CD4-positive, alpha-beta T cell treated with Interleukin-15 for 4 hours (primary cell): ENCODE measurements around the gene DIRAS2.
"Not testable (repeated sequence)": the region's sequence is repeated elsewhere in the genome, so short reads cannot be mapped to it uniquely, and the experiment has no call there.

Experiments
- DNase-seq: peaks from one replicate; pipeline ENCODE4 v3.0.0-alpha.2; 2020; ENCODE audit warnings: low spot score

DIRAS2 gene, protein sequence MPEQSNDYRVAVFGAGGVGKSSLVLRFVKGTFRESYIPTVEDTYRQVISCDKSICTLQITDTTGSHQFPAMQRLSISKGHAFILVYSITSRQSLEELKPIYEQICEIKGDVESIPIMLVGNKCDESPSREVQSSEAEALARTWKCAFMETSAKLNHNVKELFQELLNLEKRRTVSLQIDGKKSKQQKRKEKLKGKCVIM

DNA sequence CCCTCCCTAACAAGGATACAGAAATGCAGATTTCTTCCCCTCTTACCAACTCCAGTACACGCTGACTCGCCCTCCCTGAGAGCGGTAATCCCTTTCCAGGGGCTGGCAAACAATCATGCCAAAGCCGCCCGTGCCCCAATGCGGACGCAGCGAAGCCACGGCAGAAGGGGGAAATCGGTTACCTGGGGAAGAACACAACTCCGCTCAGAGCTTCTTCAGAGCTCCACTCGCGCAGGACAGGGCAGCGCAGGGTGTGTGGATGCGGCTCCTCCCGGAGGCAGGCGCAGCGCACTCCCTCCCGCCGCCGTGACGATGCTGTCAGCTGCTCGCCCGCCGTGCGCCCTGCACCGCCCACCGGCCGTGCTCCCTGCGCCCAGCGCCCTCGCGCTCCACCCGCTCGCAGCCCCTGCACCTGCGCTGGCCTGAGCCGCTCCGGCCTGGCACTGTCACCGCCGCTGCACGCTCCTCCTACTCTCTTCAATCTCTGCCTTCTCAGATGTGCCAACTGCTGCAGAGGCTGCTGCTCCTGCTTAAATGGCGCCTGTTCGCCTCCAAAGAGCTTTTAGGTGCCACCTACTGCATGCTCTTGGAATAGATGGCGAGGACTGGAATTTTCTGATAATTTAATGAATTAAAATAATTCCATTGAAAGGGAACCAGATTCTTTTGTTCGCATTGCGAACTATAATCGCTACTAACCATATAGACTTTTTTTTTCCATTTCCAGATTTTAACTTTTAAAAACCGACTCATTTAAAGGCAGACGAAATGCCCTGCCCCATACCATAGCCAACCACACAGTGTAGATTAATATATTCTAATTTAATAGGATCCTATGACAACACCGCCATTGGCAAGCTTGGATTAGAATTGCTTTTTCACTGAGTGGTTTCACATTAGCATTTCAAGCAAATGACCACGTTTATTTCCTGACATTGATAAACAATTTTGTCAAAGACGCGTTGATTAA, at the start of gene DIRAS2:
Gene DIRAS2 (minus strand): TSS at position 255 of the 970 bp plus-strand sequence. CDS start 28,997 bp downstream, outside the sequence.
- DNase-seq = no peak

DNA sequence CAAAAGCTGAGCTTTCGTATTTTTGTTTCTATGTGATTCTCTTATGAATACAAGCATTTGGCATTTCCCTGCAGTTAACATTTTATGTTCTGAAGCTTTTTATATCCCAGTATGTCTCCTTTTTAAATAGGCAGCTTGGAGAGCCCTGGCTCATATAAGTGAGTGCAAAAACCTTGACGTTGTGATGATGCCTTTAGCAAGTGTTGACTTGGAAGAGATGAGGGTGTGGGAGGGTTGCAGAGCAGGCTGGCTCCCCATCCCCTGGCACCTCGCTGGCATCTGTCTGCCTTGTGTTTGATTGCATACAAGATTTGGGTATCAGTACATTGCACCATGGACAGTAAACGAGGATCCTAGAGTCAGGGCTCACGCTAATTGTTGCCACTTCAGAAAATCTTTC, 42.1 kb upstream of the DIRAS2 start:
- DNase-seq = no peak

DNA sequence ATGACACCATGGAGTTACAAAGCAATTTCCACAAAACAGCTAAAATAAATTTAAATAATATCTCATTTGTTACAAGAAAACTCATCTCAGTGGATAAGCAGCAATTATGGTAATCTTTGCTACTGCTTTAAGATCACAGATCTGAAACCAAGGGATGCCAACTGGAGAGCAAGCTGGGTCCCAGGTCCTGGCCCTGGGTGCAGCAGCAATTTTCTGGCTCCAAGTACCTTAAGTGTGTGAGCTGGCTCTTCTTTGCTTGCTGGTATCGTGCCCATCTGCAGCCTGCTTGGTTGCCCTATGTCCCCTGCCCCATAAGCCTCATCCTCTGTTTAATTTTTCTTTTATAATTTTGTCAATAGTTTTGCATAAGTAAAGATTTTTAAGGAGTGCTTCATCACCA, 41.5 kb upstream of the DIRAS2 start:
- DNase-seq = no peak

DNA sequence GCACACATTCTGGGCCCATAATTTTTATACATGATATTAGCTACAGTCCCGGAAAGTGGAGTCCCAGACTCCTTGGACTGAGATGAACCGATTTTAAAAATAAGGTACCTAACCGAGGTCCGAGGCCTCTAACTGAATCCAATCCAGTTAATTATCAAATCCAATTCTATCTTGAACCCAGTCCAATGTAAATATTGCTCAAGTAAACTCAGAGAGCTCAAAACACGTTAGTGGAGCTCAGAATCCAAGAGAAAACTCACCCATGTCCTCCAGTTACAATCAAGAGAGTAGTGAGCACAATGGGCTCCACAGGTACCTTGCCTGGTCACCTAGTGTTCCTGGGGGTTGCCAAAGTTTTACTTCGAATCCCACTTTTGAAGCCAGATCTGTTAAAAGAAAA, 37.9 kb upstream of the DIRAS2 start:
- DNase-seq = no peak

DNA sequence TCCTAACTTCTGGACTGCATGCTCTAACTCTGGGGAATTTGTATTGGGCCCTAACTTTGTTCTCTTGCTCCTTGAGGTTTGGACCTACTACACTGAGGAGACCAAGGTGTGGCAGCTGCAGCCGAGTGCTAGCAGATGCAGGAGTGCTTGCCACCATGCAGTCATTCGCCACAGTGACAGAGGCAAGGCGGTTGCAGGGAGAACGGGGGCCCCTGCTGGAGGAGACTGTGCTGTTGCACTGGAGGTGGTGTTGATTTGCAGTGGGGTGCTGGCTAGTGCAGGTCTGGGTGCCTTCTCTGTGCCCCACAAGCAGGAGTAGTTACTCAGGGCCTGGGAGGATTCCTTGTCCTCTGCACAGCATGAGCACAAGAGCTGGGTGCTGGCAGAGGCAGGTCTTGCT, 22.4 kb upstream of the DIRAS2 start:
- no peak for DNase-seq

DNA sequence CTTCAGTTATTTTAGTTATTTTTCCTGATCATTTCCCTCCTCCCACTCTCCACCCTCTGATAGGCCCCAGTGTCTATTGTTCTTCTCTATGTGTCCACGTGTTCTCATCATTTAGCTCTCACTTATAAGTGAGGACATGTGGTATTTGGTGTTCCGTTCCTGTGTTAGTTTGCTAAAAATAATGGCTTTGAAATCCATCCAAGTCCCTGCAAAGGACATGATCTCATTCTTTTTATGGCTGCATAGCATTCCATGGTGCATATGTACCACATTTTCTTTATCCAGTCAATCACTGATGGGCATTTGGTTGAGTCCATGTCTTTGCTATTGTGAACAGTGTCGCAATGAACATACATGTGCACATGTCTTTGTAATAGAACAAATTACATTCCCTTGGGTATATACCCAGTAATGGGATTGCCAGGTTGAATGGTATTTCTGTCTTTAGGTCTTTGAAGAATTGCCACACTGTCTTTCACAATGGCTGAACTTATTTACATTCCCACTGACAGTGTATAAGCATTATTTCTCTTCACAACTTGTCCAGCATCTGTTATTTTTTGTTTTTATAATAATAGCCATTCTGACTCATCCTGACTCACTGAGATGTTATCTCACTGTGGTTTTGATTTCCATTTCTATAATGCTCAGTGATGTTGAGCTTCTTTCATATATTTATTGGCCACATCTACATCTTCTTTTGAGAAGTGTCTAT, 17.2 kb upstream of the DIRAS2 start:
- DNase-seq = no peak

DNA sequence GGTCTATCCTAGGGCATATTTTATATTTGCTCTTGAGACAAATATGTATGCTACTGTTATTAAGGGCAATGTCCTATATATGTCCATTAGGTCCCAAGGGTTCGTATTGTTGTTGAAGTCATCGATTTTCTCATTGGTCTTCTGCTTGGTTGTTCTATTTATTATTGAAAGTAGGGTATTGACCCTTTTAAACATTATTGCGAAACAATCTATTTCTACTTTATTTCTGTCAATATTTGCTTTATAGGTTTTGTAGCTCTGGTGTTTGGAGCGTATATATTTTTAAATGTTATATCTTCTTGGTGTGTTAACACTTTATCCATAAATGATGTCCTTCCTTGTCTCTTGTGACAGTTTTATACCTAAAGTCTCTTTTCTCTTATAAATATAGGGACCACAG, 16.2 kb upstream of the DIRAS2 start:
- no peak for DNase-seq

DNA sequence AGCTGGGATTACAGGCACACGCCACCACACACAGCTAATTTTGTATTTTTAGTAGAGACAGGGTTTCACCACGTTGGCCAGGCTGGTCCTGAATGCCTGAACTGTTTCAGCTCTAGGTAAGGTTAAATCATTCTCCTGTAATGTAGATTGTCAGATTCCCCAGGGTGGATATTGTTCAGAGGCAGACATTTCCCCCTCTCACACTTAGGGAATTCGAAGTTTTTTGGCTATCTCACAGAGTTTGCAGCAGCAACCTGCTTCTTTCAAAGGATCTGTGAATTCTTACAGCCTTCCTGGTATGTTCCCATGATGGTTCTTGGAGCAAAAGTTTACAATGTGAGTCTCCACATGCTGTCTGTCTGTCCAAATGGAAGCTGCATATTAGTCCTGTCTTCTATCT, 15.6 kb upstream of the DIRAS2 start:
- no peak for DNase-seq

DNA sequence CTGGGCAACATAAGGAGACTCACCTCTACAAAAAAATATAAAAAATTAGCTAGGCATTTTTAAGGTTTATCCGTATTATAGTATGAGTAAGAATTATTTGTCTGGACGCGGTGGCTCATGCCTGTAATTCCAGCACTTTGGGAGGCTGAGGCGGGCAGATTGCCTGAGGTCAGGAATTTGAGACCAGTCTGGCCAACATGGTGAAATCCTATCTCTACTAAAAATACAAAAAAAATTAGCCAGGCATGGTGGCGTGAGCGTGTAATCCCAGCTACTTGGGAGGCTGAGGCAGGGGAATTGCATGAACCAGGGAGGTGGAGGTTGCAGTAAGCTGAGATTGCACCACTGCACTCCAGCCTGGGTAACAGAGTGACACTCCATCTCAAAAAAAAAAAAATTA, 14.3 kb upstream of the DIRAS2 start:
- DNase-seq = not testable (repeated sequence)

DNA sequence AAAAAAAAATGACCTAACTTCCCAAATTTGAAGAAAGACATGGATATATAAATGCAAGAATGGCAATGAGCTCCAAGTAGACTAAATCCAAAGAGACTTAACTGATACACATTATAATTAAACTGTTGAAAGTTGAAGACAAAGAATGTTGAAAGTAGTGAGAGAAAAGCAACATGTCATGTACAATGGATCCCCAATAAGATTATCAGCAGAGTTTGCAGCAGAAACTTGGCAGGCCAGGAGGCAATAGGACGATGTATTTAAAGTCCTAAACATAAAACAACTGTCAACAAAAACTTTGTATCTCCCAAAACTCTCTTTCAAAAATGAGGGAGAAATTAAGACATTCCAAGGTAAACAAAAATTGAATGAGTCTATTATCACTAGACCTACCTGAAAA, 8.6 kb upstream of the DIRAS2 start:
- no peak for DNase-seq

DNA sequence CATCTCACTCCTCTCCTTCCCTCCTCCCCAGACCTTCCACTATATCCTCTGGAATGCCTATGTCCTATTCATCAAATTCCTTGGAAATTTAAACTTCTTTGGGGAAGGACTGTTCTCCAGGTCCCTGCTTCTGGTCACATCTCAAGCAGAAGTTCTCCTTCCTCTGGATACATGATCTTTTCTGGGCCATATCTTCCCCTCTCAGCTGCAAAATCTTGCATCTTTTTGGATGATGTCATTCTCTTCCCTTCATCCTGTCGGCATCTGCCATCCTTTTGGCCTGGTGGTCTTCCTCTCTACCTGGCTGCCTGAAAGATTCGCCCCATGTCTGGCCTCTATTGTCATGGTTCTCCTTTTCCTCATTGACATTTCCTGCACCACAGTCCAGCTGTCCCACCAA, 5.2 kb upstream of the DIRAS2 start:
- no peak for DNase-seq

DNA sequence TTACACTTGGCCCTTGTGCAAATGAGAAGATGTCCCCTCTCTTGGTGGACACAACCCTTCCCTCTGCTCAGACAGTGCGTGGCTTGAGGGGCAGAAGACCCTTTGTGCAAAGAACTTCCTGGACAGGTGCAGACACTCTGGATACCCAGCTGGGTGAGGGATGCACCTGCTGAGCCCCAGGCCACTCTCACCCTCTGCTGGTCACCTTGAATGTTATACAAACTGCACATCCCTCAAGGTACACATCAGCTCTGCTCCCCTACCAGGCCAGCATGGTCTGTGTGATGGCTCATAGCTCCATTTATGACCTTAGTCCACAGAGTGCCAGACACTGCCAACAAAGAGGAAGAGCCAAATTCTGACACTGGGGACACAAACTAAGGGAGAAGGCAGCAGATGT, 3.1 kb upstream of the DIRAS2 start:
- DNase-seq = no peak

DNA sequence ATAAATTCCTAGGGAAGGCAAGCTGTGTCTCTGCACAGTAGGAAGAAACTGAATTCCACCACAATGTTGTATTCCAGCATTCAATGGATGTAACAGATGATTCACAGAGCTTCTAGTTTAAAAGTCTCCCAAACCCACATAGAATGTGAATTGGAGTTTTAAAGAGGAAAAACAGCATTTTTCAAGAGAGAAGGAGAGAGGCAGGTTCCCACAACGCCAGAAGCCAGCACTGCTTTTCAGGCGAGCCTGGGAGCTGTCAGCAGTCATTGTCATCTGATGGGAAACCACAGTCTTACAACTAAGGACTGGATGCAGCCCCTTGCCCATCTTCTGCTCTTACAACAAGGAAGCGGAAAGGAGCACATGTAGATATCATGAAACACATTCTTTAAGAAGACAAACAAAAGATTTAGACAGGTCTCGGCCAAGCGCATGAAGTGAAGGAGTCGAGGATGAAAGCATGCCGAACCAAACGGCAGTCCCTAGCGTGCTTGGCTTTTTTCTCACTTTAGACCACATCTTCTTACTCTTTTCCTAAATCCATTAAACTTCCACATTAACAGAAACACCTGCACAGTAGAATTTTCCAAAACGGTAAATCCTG, 638 bp downstream of the DIRAS2 start:
- no peak for DNase-seq

DNA sequence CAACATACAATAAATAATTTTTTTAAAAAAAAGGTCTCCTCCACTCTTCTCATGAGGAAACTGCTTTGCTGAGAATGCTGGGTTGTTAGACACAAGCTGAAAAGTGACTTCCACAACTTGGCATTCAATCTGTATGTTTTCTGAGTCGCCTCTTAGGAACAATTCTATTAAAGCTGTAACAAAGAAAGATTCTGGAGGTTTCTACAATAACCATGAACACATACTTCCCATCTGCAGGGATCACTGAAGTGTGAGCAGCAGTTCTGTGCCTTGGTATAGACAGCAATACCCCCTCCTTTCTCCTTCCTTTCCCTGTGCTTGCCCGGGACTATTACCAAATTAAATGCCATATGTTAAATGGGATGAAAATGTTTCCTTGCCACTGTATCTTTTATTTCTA, 1.5 kb downstream of the DIRAS2 start:
- no peak for DNase-seq

DNA sequence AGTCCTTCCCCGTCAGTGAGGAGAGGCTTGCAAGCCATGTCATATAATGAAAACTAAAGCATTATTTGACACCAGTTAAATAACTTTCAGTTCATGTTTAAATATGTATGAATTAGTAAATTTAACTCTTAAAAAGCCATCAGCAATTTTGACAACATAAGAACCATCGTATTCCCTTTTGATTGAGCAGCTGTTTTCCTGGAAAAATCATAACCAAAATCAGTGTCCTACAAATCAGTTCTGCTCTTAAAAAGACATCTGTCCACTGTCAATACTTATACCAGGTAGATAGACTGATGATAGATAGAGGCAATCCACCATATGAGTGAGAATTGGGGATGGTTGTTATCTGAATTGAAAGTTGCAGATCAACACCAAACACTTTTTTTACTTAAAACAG, 2.3 kb downstream of the DIRAS2 start:
- no peak for DNase-seq

DNA sequence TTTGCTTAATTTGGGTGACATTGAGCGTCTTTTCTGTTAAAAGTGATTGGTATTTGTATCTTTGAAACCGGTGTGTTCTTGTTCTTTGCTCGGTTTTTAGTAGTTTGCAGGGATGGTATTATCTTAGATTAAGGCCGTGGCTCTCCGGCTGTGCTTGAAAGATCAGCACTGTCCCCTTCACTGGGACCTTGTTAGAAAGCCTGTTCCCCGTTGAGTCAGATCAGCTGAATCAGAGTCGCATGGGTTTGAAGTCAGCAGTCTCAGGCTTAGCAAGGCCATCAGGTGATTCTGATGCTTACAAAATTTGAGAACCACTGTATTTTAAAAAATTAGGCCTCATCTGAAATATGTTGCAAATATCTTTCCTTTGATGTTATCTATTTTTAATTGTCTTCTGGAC, 5.0 kb downstream of the DIRAS2 start:
- DNase-seq = no peak

DNA sequence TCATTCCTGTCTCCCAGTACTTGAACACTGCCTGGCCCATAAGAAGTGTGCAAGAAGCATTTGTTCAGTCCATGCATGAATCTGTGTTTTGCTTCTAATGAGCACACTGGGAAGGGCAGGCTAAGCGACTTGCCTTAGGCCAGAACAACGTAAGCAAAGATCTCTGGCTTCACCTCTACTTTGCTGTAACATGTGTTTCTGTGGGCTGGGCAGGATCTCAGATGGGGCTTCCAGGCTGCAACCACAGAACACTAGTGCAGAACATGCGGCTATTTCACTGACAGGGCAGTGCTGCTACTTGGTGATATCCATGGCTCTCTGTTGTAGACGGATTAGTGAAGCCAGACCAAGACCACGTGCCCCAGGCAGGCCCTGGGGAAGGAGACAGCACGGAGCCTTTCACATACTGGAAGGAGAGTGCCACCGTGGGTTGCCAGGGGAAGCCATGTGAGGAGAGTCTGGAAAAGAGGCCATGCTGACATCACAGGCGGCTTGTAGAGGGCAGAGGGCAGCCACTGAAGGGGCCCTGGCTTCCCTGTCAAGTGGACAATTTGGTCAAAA, 9.9 kb downstream of the DIRAS2 start:
- DNase-seq = no peak

DNA sequence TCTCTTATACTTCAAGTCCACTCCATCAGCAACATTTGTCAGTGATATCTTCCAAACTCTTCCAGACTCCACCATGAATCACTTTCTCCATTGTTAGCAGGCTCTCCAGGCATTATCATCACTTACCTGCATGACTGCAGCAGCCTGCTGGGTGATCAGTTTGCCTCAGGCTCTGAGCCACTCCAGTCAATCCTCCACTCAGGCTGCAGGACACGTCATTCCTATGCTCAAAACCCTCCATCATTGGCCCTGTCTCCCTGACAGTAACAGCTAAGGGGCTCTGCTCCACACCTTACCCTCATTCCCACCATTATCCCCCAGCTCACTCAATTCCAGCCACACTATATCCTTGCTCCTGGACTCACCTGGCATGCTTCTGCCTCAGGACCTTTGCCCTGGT, 10.7 kb downstream of the DIRAS2 start:
- DNase-seq = no peak

DNA sequence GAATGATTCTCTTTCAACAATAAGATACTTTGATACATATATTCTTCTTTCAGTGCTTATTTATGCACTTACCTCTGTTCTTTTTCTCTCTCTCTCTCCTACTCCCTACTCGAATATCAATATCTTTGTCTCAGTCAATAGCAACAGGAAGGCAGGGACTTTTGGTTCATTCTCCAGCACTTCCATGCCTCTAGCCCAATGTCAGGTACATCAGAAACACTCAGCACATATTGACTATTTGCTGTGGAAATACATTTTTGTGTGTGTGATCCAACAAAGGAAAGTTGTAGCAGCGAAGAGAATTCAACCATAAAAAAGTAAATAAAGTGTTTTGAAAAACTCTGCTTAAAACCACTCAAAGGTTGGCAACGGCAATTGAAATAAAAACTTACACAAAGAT, 12.6 kb downstream of the DIRAS2 start:
- DNase-seq = no peak

DNA sequence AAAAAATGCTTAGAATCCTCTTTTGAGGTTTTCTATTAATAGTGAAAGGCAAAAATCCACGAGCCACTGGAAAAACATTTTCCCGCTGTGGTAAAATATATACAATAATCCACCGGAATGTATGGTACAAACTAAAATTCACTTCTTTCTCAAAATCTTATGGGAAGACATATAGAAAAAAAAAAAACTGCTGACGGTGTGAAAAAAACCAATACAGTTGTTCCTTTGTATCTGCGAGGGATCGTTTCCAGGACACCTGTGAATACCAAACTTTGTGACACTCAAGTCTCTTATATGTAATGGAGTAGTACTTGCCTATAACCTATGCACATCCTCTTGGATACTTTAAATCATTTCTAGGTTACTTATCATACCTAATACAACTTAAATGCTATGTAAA, 13.3 kb downstream of the DIRAS2 start:
- no peak for DNase-seq

DNA sequence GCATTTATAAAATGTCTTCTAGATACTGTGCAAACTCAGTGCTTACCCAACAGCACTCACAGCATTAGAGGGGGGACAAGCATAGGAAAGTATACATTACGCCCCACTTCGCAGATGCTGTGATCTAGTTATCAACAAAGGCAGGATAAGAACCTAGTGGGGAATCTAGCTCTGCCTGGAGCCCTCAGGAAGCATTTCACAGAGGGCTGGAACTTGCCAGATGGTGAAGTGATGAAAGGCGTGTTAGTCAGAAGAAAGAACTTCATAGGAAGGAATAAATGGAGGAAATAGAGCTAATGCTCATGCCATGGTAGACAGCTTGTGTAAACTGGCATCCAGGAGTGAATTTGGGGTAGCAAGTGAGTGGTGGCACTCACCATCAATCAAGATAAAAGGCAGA, 25.8 kb downstream of the DIRAS2 start:
- no peak for DNase-seq

DNA sequence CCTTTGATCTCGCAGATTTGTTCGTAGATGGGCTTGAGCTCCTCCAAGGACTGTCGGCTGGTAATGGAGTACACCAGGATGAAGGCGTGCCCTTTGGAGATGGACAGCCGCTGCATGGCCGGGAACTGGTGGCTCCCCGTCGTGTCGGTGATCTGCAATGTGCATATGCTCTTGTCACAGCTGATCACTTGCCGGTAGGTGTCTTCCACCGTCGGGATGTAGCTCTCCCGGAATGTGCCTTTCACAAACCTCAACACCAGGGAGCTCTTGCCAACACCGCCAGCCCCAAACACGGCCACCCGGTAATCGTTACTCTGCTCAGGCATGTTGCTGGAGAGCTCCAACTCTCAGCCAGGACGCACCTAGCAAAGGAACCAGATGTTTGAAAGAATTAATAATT, 29.1 kb downstream of the DIRAS2 start:
- DNase-seq = no peak
